Measurements from ENCODE around the gene SEC61G.

SEC61G gene

DNA sequence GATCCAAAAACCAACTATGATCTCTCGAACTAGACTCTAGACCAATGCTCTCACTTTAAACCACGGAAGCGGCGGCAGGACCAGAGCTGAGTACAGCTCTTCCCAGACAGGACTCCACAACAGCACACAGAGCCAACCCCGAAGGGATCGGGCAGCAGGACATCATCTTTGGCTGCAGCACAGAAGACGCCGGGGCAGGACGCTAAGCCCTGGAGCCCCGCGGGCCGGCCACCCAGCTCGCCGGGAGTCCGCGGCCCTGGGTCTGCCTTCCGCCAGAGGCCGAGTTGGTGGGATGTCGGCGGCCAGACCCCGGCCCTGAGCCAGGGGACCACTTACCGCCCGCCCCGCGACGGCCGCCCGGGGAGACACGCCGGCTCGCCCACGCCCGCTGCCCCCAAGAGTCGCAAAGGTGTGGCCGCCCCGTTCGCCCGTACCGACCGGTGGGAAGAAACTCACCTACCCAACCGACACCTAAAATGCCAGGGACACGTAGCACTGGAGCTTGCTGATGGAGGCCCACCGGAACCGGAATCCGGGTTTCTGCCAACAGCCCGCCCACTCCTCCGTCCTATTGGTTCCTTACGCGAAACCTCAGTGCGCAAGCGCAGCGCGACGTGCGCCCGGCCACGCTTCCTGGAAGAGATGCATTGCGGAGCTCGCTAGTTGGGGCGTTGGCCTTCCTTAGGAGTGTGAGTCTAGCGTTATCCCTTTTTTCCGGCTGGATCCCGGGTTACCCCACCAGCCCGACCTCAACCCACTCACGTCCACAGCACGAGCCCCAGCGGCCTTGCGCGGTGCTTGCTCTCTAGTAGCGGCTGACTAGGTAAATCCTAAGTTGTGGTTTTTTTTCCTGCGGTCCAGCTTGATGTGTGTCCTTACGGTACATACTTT lies at the start of gene SEC61G:
SEC61G (minus strand) TSS at position 510 of the 891 bp plus-strand sequence. CDS start 1,623 bp downstream, outside the sequence.
- DNase-seq (ENCODE audit: low read depth in 2 of 2), result peak; percentile 90 to 93

DNA sequence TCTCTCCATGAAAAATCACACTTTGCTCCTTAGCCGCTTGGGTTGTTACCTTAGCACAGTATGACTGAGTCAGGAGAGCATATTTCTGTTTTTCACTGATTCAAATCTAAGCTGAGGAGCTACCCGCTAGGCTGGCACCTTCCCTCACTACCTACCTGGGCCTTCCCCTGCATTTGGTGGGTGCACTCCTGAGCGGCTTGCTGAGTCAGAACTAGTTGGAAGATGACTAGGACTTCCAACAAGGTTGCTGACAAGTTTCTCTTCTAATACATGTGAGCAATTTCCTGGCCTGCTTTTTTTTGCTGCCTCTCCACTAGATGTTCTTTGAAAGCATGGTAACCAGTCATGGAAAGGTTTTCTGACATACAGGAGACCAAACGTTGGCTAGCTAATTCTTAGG lies 43.8 kb upstream of the SEC61G start:
- DNase-seq (ENCODE audit: low read depth in 2 of 2), result no peak

- no peak for DNase-seq (ENCODE audit: low read depth in 2 of 2)
These were observed 43.1 kb upstream of the SEC61G start for GRCh38 chr7:54802114-54802513.

DNA sequence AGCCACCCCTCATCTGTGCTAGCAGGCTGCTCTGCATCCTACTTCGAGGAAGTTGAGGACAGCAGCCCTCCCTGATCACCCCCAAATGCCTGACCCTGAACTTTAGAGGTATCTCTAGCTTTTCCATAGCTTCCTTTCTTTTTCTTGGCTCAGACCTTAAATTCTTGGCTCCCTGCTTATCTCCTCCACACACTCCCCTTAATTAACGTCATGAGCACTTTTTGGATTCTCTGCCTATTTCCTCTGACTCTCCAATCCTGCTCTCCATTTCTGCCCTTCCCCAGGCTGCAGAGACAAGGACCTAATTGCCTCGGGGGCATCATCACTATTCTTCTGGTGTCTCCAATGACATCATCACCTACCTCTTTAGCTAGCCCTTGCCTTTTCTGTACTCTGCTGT lies 40.8 kb upstream of the SEC61G start:
- DNase-seq (ENCODE audit: low read depth in 2 of 2), result no peak

GRCh38 chr7:54798530-54798929 lies 39.5 kb upstream of the SEC61G start:
- no peak for DNase-seq (ENCODE audit: low read depth in 2 of 2)

DNA sequence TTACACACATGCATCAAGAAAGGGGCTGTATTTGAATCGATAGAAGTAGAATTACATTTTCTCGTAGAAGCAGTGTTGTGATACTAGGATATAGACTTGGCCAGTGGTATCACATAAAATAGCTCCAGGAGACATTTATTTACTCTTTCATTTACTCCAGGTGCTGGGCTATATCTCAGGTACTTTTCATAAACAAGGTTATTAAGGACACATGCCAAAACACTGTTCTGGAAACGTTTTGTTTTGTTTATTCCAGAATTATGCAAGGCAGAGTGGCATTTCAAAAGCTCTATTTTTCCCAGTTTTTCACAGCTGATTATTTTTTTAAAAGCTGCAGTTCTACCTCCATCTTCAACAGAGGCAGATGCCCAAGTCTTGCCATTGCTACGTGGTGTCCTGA lies 37.8 kb upstream of the SEC61G start:
- no peak for DNase-seq (ENCODE audit: low read depth in 2 of 2)

GRCh38 chr7:54796150-54796549 lies 37.1 kb upstream of the SEC61G start:
- no peak for DNase-seq (ENCODE audit: low read depth in 2 of 2)

DNA sequence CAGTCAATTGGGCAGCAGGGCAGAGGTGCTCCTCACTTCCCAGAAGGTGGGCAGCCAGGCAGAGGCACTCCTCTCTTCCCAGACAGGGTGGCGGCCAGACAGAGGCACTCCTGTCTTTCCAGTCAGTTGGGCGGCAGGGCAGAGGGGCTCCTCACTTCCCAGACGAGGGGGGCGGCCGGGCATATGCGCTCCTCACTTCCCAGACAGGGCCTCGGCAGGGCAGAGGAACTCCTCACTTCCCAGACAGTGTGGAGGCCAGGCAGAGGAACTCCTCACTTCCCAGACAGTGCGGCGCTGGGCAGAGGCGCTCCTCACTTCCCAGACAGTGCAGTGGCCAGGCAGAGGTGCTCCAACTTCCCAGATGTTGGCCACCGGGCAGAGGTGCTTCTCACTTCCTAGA lies 33.4 kb upstream of the SEC61G start:
- no peak for DNase-seq (ENCODE audit: low read depth in 2 of 2)

DNA sequence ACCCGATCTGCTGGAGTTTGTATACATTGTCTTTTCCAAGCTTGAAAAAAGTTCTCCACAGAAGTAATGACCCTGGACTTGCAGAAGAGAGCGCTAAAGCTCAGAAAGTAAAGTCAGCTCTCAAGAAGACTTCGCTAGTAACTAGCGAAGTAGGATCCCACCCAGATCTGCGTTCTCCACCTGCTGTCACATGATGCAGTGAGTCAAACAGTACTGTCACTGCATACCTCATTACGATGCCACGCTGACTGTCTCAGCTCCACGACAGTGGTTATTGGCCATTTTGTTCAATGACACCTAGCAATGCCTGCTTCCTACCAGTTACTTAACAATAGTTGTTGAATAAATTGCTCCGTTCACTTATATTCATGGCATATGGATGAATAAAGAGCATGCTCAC lies 29.7 kb upstream of the SEC61G start:
- peak in 1 of 2 donors; percentile 0 for DNase-seq (ENCODE audit: low read depth in 2 of 2)

DNA sequence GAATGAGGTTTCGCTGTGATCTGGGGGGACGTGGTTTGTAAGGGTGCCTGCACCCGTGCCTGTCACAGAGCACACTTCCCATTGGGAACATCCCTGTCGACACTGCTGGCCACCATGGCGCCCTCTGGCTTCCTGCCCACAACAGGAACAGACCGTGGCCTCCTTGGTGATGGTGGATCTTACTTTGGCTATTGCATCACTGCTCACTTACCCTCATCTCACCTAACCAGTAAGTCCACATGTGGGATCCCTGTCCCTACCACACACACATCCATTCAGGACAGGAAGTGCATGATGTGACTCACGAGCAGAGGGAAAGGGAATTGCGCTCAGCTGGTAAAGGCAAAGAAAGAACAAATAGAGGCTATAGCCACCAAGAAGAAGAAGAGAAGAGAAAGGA lies 26.2 kb upstream of the SEC61G start:
- no peak for DNase-seq (ENCODE audit: low read depth in 2 of 2)

DNA sequence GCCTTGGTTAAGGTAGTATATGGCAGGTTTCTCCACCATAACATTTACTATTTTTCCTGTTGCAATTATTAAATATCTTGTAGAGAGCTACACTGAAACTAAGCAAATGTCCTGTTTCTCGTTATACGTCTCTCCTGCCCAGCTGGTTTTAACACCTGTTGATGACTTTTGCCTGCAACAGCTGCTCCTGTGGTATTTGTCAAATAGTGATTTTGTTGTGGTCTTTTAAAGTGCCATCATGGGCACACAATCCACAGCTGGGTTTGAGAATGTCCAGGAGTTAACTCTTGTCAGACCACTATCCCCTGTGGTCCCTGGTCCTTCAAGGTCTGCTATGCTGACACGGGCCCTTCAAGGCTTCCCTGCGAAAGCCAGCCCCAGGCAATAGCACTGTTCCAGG lies 24.9 kb upstream of the SEC61G start:
- DNase-seq (ENCODE audit: low read depth in 2 of 2), result no peak

DNA sequence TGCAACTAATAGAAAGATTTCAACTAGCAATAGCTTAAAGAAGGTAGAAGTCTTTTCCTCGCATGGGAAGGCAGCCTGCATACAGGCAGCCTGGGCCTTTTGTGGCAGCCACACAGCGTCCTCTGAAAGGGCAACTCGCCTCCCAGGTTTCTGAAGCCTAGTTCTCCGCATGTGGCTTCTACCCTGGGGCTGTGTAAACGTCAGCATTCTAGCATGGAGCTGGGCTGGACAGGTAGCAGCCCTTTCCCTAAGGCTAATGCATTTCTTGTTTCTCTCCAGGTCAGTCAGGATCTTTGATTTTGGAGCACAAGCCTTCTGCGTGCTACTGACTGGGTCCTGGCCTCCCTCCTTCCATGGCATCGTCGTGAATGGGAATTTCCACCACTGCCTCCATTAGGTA lies 23.8 kb upstream of the SEC61G start:
- DNase-seq (ENCODE audit: low read depth in 2 of 2), result no peak

DNA sequence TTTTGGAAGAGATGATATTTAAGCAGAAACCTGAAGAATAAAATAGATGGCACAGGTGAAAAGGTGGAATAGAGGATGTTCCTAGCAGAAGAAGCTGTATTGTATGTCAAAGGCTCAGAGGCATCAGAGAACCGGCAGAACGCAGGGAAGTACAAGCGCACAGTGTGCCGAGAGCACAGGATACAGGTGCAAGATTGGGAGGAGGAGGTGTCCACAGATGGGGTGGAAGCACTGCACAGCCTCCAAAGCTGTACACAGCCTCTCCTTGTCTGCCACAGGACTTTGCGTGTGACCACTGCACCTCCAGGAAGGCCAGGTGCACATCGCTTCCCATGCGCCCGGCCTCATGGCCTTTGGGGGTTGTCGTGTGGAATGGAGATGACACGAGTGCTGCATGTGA lies 23.3 kb upstream of the SEC61G start:
- DNase-seq (ENCODE audit: low read depth in 2 of 2), result no peak

DNA sequence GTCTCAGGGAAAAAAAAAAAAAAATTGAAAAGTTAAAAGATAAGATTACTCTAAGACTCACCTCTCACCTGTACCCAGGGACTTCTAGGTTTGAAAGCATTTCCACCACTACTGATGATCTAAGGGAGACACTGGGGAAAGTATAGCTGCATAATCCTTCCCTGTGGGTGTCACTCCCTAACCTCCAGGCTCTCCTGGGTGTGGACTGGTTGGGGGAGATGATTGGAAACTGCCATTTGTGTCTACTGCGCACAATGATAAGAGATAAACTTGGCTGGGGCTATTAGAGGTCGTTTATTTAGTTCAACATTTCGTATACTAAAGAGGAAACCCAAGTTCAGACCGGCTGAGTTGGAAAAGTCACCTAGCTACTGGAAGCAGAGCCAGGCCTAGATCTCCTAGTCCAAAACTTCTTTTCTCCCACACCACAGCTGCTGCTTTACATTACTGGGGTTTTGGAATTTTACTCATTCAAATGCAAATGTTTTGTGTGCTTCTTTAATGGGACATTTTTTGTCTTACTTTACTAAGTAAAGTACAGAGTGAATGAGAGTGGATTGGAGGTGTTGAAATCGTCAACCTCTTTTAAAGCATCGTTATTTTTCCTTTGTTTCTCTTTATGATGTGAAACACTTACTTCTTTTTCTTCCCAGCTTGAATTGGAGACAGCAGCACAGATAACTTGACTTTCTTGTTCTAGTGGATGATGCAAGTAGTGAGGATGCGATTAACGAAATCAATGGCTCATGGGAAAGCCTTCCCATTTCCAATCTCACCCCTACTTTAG lies 22.3 kb upstream of the SEC61G start:
- no peak for DNase-seq (ENCODE audit: low read depth in 2 of 2)

DNA sequence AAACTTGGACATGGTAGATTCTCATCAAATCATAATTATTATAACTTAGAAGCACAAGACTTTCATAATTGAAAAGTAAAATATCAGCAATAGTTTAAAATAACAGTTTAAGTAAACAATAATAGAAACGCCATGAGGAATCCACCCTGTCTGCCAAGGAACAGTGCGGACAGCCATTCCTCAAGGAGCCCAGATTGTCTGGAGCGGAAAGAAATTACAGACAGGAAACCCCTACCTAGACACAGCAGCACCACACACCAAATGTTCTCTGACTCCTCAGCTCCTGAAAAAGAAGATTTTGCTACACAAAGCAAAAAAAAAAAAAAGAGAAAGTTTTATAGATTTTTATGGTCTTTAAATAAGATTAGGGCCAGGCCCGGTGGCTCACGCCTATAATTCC lies 21.5 kb upstream of the SEC61G start:
- DNase-seq (ENCODE audit: low read depth in 2 of 2), result no peak

DNA sequence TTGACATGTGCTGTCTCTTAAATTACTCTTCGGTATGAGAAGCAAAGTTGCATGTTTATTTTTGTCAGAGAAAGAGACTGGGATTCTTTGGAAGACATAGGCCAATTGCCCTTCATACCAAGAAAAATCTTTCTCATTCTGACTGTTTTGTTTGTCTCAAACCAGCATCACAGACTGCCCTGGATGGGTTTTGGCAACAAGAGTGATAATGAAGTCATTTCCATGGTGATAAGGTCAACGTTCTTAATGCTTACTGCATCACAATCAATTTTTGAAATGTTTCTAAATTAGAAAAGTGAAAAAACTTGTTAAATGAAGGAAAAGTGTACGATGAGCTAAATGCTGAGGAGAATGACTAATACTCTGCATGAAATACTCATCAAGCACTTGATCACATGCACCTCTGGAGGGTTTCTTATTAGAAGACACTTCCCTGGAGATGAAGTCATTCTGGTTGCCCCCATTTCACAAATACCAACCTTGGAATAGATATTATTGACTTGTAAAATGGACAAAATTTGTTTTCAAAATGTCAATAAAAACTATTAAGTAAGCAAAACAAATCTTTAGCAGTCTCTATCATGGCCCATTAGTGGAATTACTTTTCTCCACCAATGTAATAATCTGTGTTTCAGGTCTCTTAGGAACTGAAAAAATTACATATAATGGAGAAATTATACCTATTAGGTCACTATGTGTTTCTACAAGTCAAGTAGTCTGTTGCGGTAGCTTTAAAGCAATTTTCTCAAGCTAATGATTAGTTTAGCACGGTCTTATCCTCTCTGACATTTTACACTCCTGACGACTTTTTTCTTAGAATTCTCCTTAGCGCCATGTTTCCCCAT lies 19.9 kb upstream of the SEC61G start:
- no peak for DNase-seq (ENCODE audit: low read depth in 2 of 2)

GRCh38 chr7:54778166-54778565 lies 19.2 kb upstream of the SEC61G start:
- DNase-seq (ENCODE audit: low read depth in 2 of 2), result no peak

- no peak for DNase-seq (ENCODE audit: low read depth in 2 of 2)
These were observed 16.1 kb upstream of the SEC61G start for GRCh38 chr7:54774785-54775740.

DNA sequence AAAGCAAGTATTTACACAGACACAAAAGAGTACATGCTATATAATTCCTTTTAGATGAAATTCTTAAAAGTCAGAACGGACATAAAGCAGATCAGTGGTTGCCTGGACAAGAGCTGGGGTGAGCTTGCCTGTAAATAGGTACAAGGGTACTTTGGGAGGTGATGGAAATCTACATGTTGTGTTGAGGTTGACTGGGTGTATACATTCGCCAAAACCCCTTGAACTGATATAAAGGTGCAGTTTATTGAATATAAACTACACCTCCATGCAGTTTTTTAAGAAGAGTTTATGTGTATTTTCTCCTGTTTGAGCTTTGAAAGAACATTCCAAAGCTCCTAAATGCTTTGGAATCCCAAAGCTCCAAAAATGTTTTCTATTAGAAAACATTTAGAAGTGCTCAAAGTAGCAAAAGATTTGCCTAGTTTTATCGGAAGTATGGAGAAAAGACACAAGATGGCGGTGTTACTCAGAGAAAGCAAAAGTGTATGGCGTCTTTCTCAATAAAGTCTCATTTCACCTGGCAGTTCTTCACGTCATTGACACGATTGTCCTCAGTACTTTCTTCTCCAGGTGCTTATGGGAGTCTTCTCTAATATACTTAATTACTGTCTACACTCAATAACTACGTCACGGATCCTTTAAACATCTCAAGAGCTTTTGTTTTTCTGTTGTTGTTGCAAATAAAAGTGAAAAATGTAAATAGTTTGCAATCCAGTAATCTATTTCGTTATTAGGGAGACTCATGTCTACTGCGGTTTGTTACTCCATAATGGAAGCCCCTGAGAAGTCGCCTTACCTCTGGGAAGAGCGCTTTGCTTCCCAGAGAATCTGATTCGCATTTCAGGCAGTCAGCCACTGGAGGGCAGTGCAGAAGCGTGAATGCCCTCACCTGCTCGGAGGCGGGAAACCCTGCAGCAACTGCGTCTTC lies 14.7 kb upstream of the SEC61G start:
- peak; percentile 41 to 55 for DNase-seq (ENCODE audit: low read depth in 2 of 2)

- no peak for DNase-seq (ENCODE audit: low read depth in 2 of 2)
These were observed 10.2 kb upstream of the SEC61G start for GRCh38 chr7:54769203-54769602.
